ENCODE measurements around the gene SHANK2.

DNA sequence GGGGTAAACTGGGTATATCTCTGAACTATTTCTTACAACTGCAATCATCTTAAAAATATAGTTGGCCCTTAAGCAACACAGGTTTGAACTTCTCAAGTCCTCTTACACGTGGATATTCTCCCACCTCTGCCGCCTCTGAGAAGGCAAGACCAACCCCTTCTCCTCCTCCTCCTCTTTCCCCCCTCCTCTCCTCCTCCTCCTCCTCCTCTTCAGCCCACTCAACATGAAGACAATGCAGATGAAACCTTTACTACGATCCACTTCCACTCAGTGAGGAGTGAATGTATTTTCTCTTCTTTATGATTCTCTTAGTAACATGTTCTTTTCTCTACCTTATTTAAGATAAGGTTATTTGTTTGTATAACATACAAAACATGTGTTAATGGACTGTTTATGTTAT is 20.0 kb downstream of the SHANK2 start:
- TF ChIP-seq, protein P1, sequence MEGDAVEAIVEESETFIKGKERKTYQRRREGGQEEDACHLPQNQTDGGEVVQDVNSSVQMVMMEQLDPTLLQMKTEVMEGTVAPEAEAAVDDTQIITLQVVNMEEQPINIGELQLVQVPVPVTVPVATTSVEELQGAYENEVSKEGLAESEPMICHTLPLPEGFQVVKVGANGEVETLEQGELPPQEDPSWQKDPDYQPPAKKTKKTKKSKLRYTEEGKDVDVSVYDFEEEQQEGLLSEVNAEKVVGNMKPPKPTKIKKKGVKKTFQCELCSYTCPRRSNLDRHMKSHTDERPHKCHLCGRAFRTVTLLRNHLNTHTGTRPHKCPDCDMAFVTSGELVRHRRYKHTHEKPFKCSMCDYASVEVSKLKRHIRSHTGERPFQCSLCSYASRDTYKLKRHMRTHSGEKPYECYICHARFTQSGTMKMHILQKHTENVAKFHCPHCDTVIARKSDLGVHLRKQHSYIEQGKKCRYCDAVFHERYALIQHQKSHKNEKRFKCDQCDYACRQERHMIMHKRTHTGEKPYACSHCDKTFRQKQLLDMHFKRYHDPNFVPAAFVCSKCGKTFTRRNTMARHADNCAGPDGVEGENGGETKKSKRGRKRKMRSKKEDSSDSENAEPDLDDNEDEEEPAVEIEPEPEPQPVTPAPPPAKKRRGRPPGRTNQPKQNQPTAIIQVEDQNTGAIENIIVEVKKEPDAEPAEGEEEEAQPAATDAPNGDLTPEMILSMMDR (optimal IDR thresholded peaks at IDR 0.05 in 1 of 3, IDR thresholded peaks at IDR 0.05 in 1 of 3, conservative IDR thresholded peaks at IDR 0.05 in 1 of 3; ENCODE audit: extremely low read depth in 1 of 3, insufficient read depth in 2 of 3, low read length in 3 of 3) = no peak
- TF ChIP-seq EZH2 (IDR thresholded peaks at IDR 0.05; ENCODE audit: low read length) = no peak
